Liver (tissue), 3 donors: ENCODE measurements around the gene TSTD1.

Experiments
- EGR1 ChIP-seq, 2 donors: IDR thresholded peaks; 2 replicates each; pipeline ENCODE4 v1.6.1; 2016 to 2018; ENCODE audit warnings: antibody characterized with exemption in 2 of 2, low read depth in 2 of 2
- GABPA ChIP-seq, 2 donors: IDR thresholded peaks in 1 of 2; conservative IDR thresholded peaks in 1 of 2; 2 replicates each; pipeline ENCODE4 v1.6.1; 2016; ENCODE audit warnings: antibody characterized with exemption in 2 of 2, mild to moderate bottlenecking in 1 of 2, moderate library complexity in 1 of 2
- HNF4A ChIP-seq, 2 donors: conservative IDR thresholded peaks; 2 replicates each; pipeline ENCODE4 v1.6.1; 2016; ENCODE audit warnings: antibody characterized with exemption in 2 of 2, mild to moderate bottlenecking in 2 of 2
- JUND ChIP-seq, 2 donors: IDR thresholded peaks; 2 replicates each; pipeline ENCODE4 v1.6.1; 2016; ENCODE audit warnings: antibody characterized with exemption in 2 of 2
- ZBTB33 ChIP-seq: IDR thresholded peaks from 2 replicates; pipeline ENCODE4 v1.6.1; 2016; ENCODE audit warnings: antibody characterized with exemption
- TF ChIP-seq, protein P1 (sequence below): fragments of 150-350 bp; IDR thresholded peaks from 2 replicates; pipeline ENCODE4 v1.5.1; 2017; ENCODE audit warnings: improper control_type of control experiment, low read depth, low read length; ENCODE audit not compliant: missing input control
- TF ChIP-seq, protein P2 (sequence below): IDR thresholded peaks from 2 replicates; pipeline ENCODE4 v1.6.1; 2016; ENCODE audit warnings: antibody characterized with exemption
- donor health status: healthy.
- donor health status: healthy.

- TF ChIP-seq, protein P1, sequence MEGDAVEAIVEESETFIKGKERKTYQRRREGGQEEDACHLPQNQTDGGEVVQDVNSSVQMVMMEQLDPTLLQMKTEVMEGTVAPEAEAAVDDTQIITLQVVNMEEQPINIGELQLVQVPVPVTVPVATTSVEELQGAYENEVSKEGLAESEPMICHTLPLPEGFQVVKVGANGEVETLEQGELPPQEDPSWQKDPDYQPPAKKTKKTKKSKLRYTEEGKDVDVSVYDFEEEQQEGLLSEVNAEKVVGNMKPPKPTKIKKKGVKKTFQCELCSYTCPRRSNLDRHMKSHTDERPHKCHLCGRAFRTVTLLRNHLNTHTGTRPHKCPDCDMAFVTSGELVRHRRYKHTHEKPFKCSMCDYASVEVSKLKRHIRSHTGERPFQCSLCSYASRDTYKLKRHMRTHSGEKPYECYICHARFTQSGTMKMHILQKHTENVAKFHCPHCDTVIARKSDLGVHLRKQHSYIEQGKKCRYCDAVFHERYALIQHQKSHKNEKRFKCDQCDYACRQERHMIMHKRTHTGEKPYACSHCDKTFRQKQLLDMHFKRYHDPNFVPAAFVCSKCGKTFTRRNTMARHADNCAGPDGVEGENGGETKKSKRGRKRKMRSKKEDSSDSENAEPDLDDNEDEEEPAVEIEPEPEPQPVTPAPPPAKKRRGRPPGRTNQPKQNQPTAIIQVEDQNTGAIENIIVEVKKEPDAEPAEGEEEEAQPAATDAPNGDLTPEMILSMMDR = no peak
- no peak for TF ChIP-seq EGR1 (IDR thresholded peaks at IDR 0.05; ENCODE audit: low read depth in 2 of 2)
- TF ChIP-seq ZBTB33 = no peak
- TF ChIP-seq HNF4A (conservative IDR thresholded peaks at IDR 0.05) = no peak
- no peak for TF ChIP-seq GABPA (IDR thresholded peaks at IDR 0.05 in 1 of 2, conservative IDR thresholded peaks at IDR 0.05 in 1 of 2)
- TF ChIP-seq JUND (IDR thresholded peaks at IDR 0.05) = no peak
- TF ChIP-seq, protein P2, sequence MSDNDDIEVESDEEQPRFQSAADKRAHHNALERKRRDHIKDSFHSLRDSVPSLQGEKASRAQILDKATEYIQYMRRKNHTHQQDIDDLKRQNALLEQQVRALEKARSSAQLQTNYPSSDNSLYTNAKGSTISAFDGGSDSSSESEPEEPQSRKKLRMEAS = no peak
These were observed 15.5 kb upstream of the TSTD1 start for GRCh38 chr1:161054232-161054631.
